Measurements from ENCODE around the gene NUP210L.
"Not testable (repeated sequence)": the region's sequence is repeated elsewhere in the genome, so short reads cannot be mapped to it uniquely, and the experiment has no call there.

The NUP210L gene

DNA sequence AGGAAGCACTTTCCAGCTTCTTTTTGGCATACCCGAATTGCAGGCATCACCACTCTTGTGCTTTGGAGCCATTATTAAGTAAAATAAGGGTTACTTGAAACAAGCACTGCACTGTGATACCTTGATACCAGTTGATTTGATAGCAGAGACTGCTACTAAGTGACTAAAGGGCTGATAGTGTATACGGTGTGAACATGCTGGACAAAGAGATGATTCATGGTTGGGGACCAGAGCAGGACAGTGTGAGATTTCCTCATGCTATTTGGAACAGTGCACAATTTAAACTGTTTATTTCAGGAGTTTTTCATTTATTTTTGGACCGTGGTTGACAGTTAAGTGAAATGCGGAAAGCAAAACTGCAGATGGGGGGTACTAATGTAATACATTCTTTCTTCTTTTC lies 154.5 kb downstream of the NUP210L start:
- in situ Hi-C loops (cut with HindIII; ENCODE audit: low sequenced_read_pairs), result no loop called here

- in situ Hi-C loops (cut with HindIII; ENCODE audit: low sequenced_read_pairs), result not testable (repeated sequence)
Observed at GRCh38 chr1:153996882-153997281, 158.0 kb downstream of the NUP210L start.

DNA sequence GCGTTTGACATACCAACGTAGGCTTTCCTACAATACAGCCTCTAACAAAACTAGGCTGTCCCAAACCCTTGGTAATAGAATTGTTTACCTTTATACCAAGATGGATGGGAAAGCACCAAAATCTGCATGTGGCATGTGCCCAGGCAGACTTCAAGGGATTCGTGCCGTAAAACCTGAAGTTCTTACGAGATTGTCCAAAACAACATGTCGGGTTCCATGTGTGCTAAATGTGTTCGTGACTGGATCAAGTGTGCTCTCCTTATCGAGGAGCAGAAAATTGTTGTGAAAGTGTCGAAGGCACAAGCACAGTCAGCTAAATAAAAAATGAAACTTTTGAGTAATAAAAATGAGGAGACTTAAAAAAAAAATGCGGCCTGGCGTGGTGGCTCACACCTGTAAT lies 159.2 kb downstream of the NUP210L start:
- in situ Hi-C loops (cut with HindIII; ENCODE audit: low sequenced_read_pairs), result no loop called here

- in situ Hi-C loops (cut with HindIII; ENCODE audit: low sequenced_read_pairs), result no loop called here
Observed at GRCh38 chr1:153995202-153995601, 159.7 kb downstream of the NUP210L start.

DNA sequence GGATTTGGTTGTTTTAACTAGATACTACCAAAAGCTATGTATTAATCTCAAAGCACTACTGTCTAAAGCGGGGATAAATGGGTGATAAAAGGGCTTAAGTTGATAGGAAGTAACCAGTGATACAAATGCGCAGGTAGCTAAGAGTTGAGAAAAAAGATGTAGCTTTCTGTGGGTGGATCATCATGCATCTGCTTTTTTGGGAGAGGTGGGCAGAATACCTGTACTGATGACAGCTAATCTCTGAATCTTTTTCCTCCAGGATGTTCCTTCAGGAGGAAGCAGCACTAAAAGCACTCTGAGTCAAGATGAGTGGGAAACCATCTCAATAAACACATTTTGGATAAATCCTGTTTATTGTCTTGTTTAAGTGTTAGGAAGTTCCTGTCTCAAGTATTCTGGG lies 163.1 kb downstream of the NUP210L start:
- in situ Hi-C loops (cut with HindIII; ENCODE audit: low sequenced_read_pairs), result no loop called here

GRCh38 chr1:153991151-153991630 lies 163.7 kb downstream of the NUP210L start:
- in situ Hi-C loops (cut with HindIII; ENCODE audit: low sequenced_read_pairs), result no loop called here

DNA sequence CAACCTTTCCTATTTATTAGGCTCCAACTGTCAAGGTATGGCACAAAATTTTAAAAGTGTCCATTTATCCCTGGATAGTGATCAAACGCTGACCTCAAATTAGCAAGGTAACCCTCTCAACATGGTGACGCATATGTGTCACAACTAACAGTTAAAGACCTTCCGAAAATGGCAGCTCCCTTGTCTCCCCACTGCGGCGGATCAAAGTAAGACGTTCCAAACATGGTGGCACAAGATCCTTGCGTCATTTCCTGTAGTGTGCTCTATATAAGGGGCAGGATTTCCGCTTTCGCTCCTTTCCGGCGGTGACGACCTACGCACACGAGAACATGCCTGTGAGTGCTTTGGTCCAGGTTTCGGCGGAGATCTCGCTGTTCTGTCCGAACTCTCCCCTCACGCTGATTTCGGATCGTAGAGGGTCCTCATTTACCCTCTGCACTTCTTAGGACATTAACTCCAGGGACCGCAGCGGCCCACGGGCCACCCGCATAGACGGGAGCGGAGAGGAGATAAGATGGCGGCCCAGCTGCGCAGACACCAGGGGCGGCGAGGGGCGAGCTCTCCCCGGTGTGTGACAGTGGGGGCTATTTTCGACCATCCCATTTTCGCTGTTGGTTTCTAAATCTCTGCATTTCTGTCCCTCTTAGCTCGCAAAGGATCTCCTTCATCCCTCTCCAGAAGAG lies 164.3 kb downstream of the NUP210L start, which contains the start of gene RPS27:
RPS27 (plus strand) TSS at position 295 of the 683 bp plus-strand sequence; CDS start at position 330, 35 bp downstream.
- in situ Hi-C loops (cut with HindIII; ENCODE audit: low sequenced_read_pairs), result no loop called here

DNA sequence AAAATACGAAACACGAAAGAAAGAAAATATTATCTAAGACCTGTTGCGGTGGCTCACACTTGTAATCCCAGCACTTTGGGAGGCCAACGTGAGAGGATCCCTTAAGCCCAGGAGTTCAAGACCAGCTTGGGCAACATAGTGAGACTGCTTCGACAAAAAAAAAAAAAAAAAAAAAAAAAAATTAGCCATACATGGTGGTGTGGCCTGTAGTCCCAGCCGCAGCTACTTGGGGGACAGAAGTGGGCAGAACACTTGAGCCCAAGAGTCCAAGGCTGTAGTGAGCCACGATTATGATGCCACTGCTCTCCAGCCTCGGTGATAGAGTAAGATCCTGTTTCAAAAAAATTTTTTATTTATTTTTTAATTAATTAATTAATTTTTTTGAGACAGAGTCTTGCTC lies 167.3 kb downstream of the NUP210L start:
- in situ Hi-C loops (cut with HindIII; ENCODE audit: low sequenced_read_pairs), result no loop called here

- in situ Hi-C loops (cut with HindIII; ENCODE audit: low sequenced_read_pairs), result no loop called here
Observed at GRCh38 chr1:153985941-153986761, 168.7 kb downstream of the NUP210L start, which contains the start of gene RAB13. Gene RAB13 (minus strand): TSS chr1:153986339. CDS start chr1:153986236, 103 bp downstream.

DNA sequence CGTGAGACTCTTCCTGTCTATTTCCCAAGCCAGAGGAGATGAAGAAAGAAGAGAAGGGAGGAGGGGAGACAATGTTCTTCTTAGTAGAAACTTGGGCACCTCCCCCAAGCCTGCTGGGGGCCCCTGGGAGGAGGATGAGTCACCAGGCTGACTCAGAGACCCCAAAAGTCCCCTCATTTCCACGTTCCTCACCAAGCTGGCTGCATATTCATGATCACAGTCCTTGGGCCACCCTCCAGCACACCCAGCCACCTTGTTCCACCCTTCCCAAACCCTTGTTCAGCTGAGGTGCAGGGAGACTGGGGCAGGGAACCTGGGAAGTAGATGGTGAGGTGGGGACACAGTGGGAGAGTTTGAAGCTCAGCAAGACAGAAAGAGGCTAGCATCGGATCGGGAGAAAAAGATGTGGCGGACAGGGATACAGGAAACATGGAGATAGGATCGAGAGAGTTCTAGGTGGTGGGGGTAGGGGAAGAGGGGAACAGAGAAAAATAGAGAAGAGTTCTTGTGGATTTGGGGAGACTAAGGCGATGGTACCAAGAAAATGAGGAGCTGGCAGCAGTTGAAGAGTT lies 169.4 kb downstream of the NUP210L start:
- in situ Hi-C loops (cut with HindIII; ENCODE audit: low sequenced_read_pairs), result no loop called here

GRCh38 chr1:153984123-153984894 lies 170.6 kb downstream of the NUP210L start:
- in situ Hi-C loops (cut with HindIII; ENCODE audit: low sequenced_read_pairs), result no loop called here

DNA sequence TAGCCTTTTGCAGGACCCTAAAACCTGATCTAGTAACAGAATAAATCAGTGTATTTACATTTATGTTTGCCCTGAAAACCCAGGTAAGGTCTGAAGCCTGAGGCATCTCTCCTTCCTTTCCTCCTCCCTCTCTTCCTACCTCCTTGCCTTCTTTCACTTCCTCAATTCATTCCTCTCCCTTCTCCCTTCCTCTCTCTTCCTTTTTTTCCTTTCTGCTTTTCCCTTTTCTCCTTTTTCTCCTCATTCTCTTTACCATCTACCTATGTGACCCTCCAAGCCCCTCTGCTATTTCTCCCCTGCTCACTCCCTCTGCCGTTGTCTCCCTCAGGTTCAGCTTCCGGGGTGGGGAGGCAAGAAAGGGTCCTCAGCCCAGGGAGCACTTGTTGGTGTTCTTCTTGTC lies 173.1 kb downstream of the NUP210L start:
- in situ Hi-C loops (cut with HindIII; ENCODE audit: low sequenced_read_pairs), result not testable (repeated sequence)

DNA sequence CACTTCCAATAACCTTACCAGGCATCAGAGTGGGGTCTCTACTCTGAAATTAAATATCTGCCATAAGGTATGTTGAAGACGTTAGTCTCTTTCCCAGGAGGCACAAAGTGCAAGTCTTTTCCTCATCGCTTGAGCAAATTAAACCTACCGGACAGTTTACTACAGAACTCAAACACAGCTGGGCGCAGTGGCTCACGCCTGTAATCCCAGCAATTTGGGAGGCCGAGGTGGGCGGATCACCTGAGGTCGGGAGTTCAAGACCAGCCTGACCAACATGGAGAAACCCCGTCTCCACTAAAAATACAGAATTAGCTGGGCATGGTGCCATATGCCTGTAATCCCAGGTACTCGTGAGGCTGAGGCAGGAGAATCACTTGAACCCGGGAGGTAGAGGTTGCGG lies 175.8 kb downstream of the NUP210L start:
- in situ Hi-C loops (cut with HindIII; ENCODE audit: low sequenced_read_pairs), result not testable (repeated sequence)

DNA sequence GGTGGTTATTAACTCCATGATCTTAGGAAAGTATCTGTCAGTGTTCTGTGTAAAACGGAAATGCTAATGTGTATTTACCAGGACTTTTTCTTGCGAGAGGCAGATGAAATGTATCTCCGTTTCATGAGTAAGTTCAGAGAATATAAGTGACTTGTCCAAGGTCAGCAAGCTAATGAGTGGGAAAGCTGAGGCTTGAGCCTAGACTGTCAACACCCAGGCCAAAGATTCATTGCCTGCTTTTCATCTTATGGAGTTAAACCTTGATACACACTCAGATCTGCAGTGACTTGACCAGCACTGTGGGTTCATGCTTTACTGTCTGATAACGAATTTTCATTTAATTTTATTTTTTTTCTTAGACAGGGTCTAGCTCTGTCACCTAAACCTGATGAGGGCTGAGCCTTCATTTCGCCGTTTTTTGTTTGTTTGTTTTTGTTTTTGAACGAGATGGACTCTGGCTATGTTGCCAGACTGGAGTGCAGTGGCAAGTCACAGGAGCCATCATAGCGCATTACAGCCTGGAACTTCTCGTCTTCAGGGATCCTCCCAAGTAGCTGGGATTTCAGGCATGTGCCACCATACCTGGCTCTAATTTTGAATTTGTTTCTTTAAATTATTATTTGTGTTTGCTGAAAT lies 176.5 kb downstream of the NUP210L start:
- in situ Hi-C loops (cut with HindIII; ENCODE audit: low sequenced_read_pairs), result no loop called here

- in situ Hi-C loops (cut with HindIII; ENCODE audit: low sequenced_read_pairs), result no loop called here
Observed at GRCh38 chr1:153977250-153978240, 177.3 kb downstream of the NUP210L start, which contains the start of gene JTB. Gene JTB (minus strand): TSS chr1:153977674. CDS start chr1:153977252, 422 bp downstream.

DNA sequence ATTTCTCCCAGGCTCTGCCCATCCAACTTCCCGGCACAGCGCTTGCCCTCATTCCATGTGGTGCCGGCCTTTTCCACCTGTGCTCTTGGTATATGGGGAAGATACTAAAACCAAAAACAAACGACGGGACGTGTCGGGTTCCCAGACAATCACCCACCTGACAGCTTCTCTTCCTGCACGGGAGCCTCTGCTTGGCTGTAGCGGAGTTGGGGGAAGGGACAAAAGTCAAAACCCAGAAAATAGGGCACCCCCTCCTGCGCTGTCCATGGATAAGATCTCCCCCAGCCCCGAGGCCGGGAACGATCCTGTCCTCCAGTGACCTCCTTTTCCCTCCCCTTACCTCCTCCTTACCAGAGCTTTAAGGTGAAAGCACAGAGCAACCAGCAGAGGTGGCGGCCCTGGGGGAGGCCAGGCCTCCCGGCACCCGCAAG lies 178.0 kb downstream of the NUP210L start:
- in situ Hi-C loops (cut with HindIII; ENCODE audit: low sequenced_read_pairs), result no loop called here

DNA sequence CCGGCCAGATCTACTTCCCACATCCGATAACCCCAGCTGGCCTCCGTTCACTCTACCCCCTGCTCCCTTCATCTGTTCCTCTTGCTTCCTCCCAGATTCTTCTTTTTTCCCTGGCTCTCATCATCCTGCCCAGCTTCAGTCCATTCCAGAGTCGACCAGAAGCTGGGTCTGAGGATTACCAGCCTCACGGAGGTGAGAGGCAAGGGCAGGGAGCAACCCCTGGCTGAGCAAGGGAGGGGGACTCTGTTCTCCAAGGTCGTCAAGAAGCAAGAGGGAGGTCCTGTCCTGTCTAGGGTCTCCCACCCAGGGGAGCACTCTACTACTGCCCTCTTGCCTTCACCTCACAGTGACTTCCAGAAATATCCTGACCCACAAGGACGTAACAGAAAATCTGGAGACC lies 181.3 kb downstream of the NUP210L start:
- in situ Hi-C loops (cut with HindIII; ENCODE audit: low sequenced_read_pairs), result no loop called here

GRCh38 chr1:153973071-153973470 lies 181.8 kb downstream of the NUP210L start:
- in situ Hi-C loops (cut with HindIII; ENCODE audit: low sequenced_read_pairs), result no loop called here

GRCh38 chr1:153970346-153970745 lies 184.5 kb downstream of the NUP210L start:
- in situ Hi-C loops (cut with HindIII; ENCODE audit: low sequenced_read_pairs), result no loop called here
